ENCODE results near the gene PCNX2. TPM values are rescaled to one million over a fixed set of nuclear protein-coding genes. Genes with fewer than 3 reads are reported as not detected.
"Not testable (repeated sequence)": the region's sequence is repeated elsewhere in the genome, so short reads cannot be mapped to it uniquely, and the experiment has no call there.

The PCNX2 gene
- total RNA-seq, 2 experiments from 2014 or later = 46.4 to 49.4 TPM

- DNase-seq (no peak), ATAC-seq (ENCODE audit: poor library complexity) (no peak)
- H3K9me3 Mint-ChIP-seq = no peaks in the 10 kb centered on the region
- ChIA-PET POLR2A (no interaction called here), CTCF (no interaction called here)
- H3K4me3 ChIP-seq (ENCODE audit: low read length) = no peak overlapping the region
- H3K27me3 ChIP-seq (ENCODE audit: control insufficient read depth in 1 of 2, insufficient read depth in 2 of 2, low read length in 2 of 2) = no peaks in the 10 kb centered on the region
- peaks cover 80% of the 10 kb centered on the region for H3K36me3 Mint-ChIP-seq (ENCODE audit: low read depth)
- H3K27me3 Mint-ChIP-seq = no peaks in the 10 kb centered on the region
- no peak overlapping the region for H3K4me3 Mint-ChIP-seq
- no peak for TF ChIP-seq CTCF (IDR thresholded peaks at IDR 0.05)
- peaks cover 9% of the 10 kb centered on the region for H3K4me1 Mint-ChIP-seq (ENCODE audit: low read depth)
- H3K27ac Mint-ChIP-seq = no peak overlapping the region
- H3K36me3 ChIP-seq (ENCODE audit: insufficient read depth, low read length) = peaks cover 30% of the 10 kb centered on the region
- intact Hi-C loops (cut with DNase I, micrococcal nuclease) = no loop called here
- H3K27ac ChIP-seq (ENCODE audit: low read depth in 1 of 2, low read length in 2 of 2) = no peak overlapping the region
- H3K4me1 ChIP-seq (ENCODE audit: insufficient read depth, low read length) = no peaks in the 10 kb centered on the region
- no peaks in the 10 kb centered on the region for H3K9me3 ChIP-seq (ENCODE audit: control insufficient read depth in 1 of 2, insufficient read depth in 1 of 2, low read length in 2 of 2)
Measured at GRCh38 chr1:233109096-233109495, 186.4 kb downstream of the PCNX2 start.

- H3K9me3 Mint-ChIP-seq; H3K9me3 ChIP-seq (ENCODE audit: control insufficient read depth in 1 of 2, insufficient read depth in 1 of 2, low read length in 2 of 2); DNase-seq; H3K4me1 Mint-ChIP-seq (ENCODE audit: low read depth); H3K27ac Mint-ChIP-seq; H3K27me3 ChIP-seq (ENCODE audit: control insufficient read depth in 1 of 2, insufficient read depth in 2 of 2, low read length in 2 of 2); CTCF ChIA-PET; H3K27ac ChIP-seq (ENCODE audit: low read depth in 1 of 2, low read length in 2 of 2); POLR2A ChIA-PET; H3K4me1 ChIP-seq (ENCODE audit: insufficient read depth, low read length); H3K4me3 Mint-ChIP-seq; intact Hi-C loops (cut with DNase I, micrococcal nuclease); H3K27me3 Mint-ChIP-seq; ATAC-seq (ENCODE audit: poor library complexity); H3K4me3 ChIP-seq (ENCODE audit: low read length): not testable (repeated sequence)
- peaks cover 25% of the 10 kb centered on the region for H3K36me3 ChIP-seq (ENCODE audit: insufficient read depth, low read length)
- peaks cover 80% of the 10 kb centered on the region for H3K36me3 Mint-ChIP-seq (ENCODE audit: low read depth)
Measured at GRCh38 chr1:233107716-233108130, 187.8 kb downstream of the PCNX2 start.

- Histone ChIP-seq H3K9me3 (ENCODE audit: control insufficient read depth in 1 of 2, insufficient read depth in 1 of 2, low read length in 2 of 2) (no peaks in the 10 kb centered on the region), H3K27me3 (ENCODE audit: control insufficient read depth in 1 of 2, insufficient read depth in 2 of 2, low read length in 2 of 2) (no peaks in the 10 kb centered on the region), H3K36me3 (ENCODE audit: insufficient read depth, low read length) (peaks cover 19% of the 10 kb centered on the region), H3K4me1 (ENCODE audit: insufficient read depth, low read length) (no peaks in the 10 kb centered on the region), H3K27ac (ENCODE audit: low read depth in 1 of 2, low read length in 2 of 2) (no peak overlapping the region), H3K4me3 (ENCODE audit: low read length) (no peak overlapping the region)
- POLR2A ChIA-PET = no interaction called here
- H3K4me1 Mint-ChIP-seq (ENCODE audit: low read depth) = no peaks in the 10 kb centered on the region
- no peak overlapping the region for H3K27ac Mint-ChIP-seq
- ATAC-seq (ENCODE audit: poor library complexity) = no peak
- peaks cover 80% of the 10 kb centered on the region for H3K36me3 Mint-ChIP-seq (ENCODE audit: low read depth)
- no peaks in the 10 kb centered on the region for H3K27me3 Mint-ChIP-seq
- no peak overlapping the region for H3K4me3 Mint-ChIP-seq
- CTCF ChIA-PET = interaction anchor here (0.6 kb wide), 1 partner anchor 107 kb away, joined by 3 read pairs; no protein-coding TSS in a partner anchor
- no peak for TF ChIP-seq CTCF (IDR thresholded peaks at IDR 0.05)
- intact Hi-C loops (cut with DNase I, micrococcal nuclease) = no loop called here
- no peaks in the 10 kb centered on the region for H3K9me3 Mint-ChIP-seq
- DNase-seq = no peak
Measured at GRCh38 chr1:233107130-233107660, 188.3 kb downstream of the PCNX2 start.

GRCh38 chr1:233105225-233105624 is 190.3 kb downstream of the PCNX2 start:
- H3K27me3 ChIP-seq (ENCODE audit: control insufficient read depth in 1 of 2, insufficient read depth in 2 of 2, low read length in 2 of 2) = no peaks in the 10 kb centered on the region
- no peak for TF ChIP-seq CTCF (IDR thresholded peaks at IDR 0.05)
- H3K4me3 Mint-ChIP-seq = no peak overlapping the region
- H3K36me3 ChIP-seq (ENCODE audit: insufficient read depth, low read length) = peaks cover 14% of the 10 kb centered on the region
- no peaks in the 10 kb centered on the region for H3K4me1 Mint-ChIP-seq (ENCODE audit: low read depth)
- no peak for ATAC-seq (ENCODE audit: poor library complexity)
- POLR2A ChIA-PET = no interaction called here
- no peaks in the 10 kb centered on the region for H3K9me3 ChIP-seq (ENCODE audit: control insufficient read depth in 1 of 2, insufficient read depth in 1 of 2, low read length in 2 of 2)
- no peaks in the 10 kb centered on the region for H3K9me3 Mint-ChIP-seq
- peaks cover 74% of the 10 kb centered on the region for H3K36me3 Mint-ChIP-seq (ENCODE audit: low read depth)
- no peak for DNase-seq
- intact Hi-C loops (cut with DNase I, micrococcal nuclease) = no loop called here
- no peaks in the 10 kb centered on the region for H3K4me1 ChIP-seq (ENCODE audit: insufficient read depth, low read length)
- CTCF ChIA-PET = no interaction called here
- no peak overlapping the region for H3K27ac ChIP-seq (ENCODE audit: low read depth in 1 of 2, low read length in 2 of 2)
- H3K4me3 ChIP-seq (ENCODE audit: low read length) = no peak overlapping the region
- no peaks in the 10 kb centered on the region for H3K27me3 Mint-ChIP-seq
- no peak overlapping the region for H3K27ac Mint-ChIP-seq
